H9 (cell line): ENCODE data around the gene MYO7A. TPM values are rescaled to one million over a fixed set of nuclear protein-coding genes. Genes with fewer than 3 reads are reported as not detected.

ENCODE experiments used
- DNase-seq: peaks from one replicate; pipeline ENCODE4 v3.0.0-alpha.2; 2017
- H2AFZ ChIP-seq: one replicate; pipeline ENCODE4 v1.6.1; 2013; ENCODE audit warnings: mild to moderate bottlenecking, low read length, control low read depth, moderate library complexity
- H2AK5ac ChIP-seq: 2 replicates; pipeline ENCODE4 v1.6.1; 2013; ENCODE audit warnings: low read length, control low read depth, mixed read lengths; ENCODE audit not compliant: insufficient read length
- H2BK120ac ChIP-seq: one replicate; pipeline ENCODE4 v1.6.1; 2013; ENCODE audit warnings: low read depth, mild to moderate bottlenecking, low read length, control low read depth, inconsistent platforms; ENCODE audit not compliant: poor library complexity, severe bottlenecking
- H2BK12ac ChIP-seq: 2 replicates; pipeline ENCODE4 v1.6.1; 2013; ENCODE audit warnings: low read length, control low read depth, mixed read lengths, low read depth; ENCODE audit not compliant: insufficient read length
- H2BK15ac ChIP-seq: 2 replicates; pipeline ENCODE4 v1.6.1; 2013; ENCODE audit warnings: low read depth, low read length, control low read depth
- H2BK20ac ChIP-seq: one replicate; pipeline ENCODE4 v1.6.1; 2013; ENCODE audit warnings: low read depth, mild to moderate bottlenecking, low read length, control low read depth, inconsistent platforms; ENCODE audit not compliant: poor library complexity, severe bottlenecking
- H2BK5ac ChIP-seq: 2 replicates; pipeline ENCODE4 v1.6.1; 2013; ENCODE audit warnings: low read length, control low read depth, mixed read lengths; ENCODE audit not compliant: insufficient read length
- H3K14ac ChIP-seq: 2 replicates; pipeline ENCODE4 v1.6.1; 2013; ENCODE audit warnings: low read length, control low read depth; ENCODE audit not compliant: insufficient read depth
- H3K18ac ChIP-seq: 2 replicates; pipeline ENCODE4 v1.6.1; 2013; ENCODE audit warnings: low read depth, mild to moderate bottlenecking, mixed read lengths, low read length, control low read depth; ENCODE audit not compliant: insufficient read length
- H3K23ac ChIP-seq: 2 replicates; pipeline ENCODE4 v1.6.1; 2013; ENCODE audit warnings: low read length, control low read depth, mixed read lengths, low read depth; ENCODE audit not compliant: insufficient read length
- H3K23me2 ChIP-seq: 2 replicates; pipeline ENCODE4 v1.6.1; 2013; ENCODE audit warnings: low read depth, mild to moderate bottlenecking, mixed read lengths, low read length, control low read depth; ENCODE audit not compliant: insufficient read length, poor library complexity, severe bottlenecking
- H3K27ac ChIP-seq: 2 replicates; pipeline ENCODE4 v1.5.1; 2013; ENCODE audit warnings: low read length, control low read depth, mixed read lengths, low read depth; ENCODE audit not compliant: insufficient read length
- H3K27me3 ChIP-seq: 2 replicates; pipeline ENCODE4 v1.6.1; 2013; ENCODE audit warnings: low read length, control low read depth, inconsistent platforms; ENCODE audit not compliant: insufficient read depth
- H3K4ac ChIP-seq: 2 replicates; pipeline ENCODE4 v1.6.1; 2013; ENCODE audit warnings: low read depth, mild to moderate bottlenecking, control low read depth, inconsistent platforms, low read length, moderate library complexity
- H3K4me1 ChIP-seq: 2 replicates; pipeline ENCODE4 v1.6.1; 2013; ENCODE audit warnings: low read length, control low read depth, inconsistent platforms; ENCODE audit not compliant: insufficient read depth
- H3K4me2 ChIP-seq: 2 replicates; pipeline ENCODE4 v1.6.1; 2013; ENCODE audit warnings: low read length, control low read depth, mixed read lengths; ENCODE audit not compliant: insufficient read length, insufficient read depth
- H3K56ac ChIP-seq: 2 replicates; pipeline ENCODE4 v1.6.1; 2013; ENCODE audit warnings: low read depth, mild to moderate bottlenecking, mixed read lengths, low read length, control low read depth; ENCODE audit not compliant: insufficient read length
- H3K79me1 ChIP-seq: 2 replicates; pipeline ENCODE4 v1.6.1; 2013; ENCODE audit warnings: low read depth, mild to moderate bottlenecking, moderate library complexity, low read length, control low read depth, inconsistent platforms; ENCODE audit not compliant: insufficient read depth, poor library complexity, severe bottlenecking
- H3K79me2 ChIP-seq: 2 replicates; pipeline ENCODE4 v1.6.1; 2013; ENCODE audit warnings: low read length, control low read depth, inconsistent platforms; ENCODE audit not compliant: insufficient read depth
- H3K9ac ChIP-seq: 2 replicates; pipeline ENCODE4 v1.6.1; 2013; ENCODE audit warnings: low read length, control low read depth, mixed read lengths; ENCODE audit not compliant: insufficient read length; ENCODE audit errors: extremely low read depth
- H3K9me3 ChIP-seq: one replicate; pipeline ENCODE4 v1.6.1; 2013; ENCODE audit warnings: low read depth, low read length, inconsistent platforms; ENCODE audit not compliant: control insufficient read depth
- H3T11ph ChIP-seq: one replicate; pipeline ENCODE4 v1.6.1; 2013; ENCODE audit warnings: mild to moderate bottlenecking, low read length, control low read depth, inconsistent platforms
- H4K20me1 ChIP-seq: one replicate; pipeline ENCODE4 v1.6.1; 2013; ENCODE audit not compliant: control insufficient read depth, insufficient read length, insufficient read depth
- H4K5ac ChIP-seq: 2 replicates; pipeline ENCODE4 v1.6.1; 2013; ENCODE audit warnings: low read depth, mild to moderate bottlenecking, mixed read lengths, low read length, control low read depth; ENCODE audit not compliant: insufficient read length
- H4K8ac ChIP-seq: replicated peaks from 2 replicates; pipeline ENCODE4 v1.6.1; 2013; ENCODE audit warnings: low read length, control low read depth, mixed read lengths, low read depth; ENCODE audit not compliant: insufficient read length
- H4K91ac ChIP-seq: 2 replicates; pipeline ENCODE4 v1.6.1; 2013; ENCODE audit warnings: low read depth, mild to moderate bottlenecking, moderate library complexity, mixed read lengths, low read length, control low read depth; ENCODE audit not compliant: insufficient read length
- H3K27ac Mint-ChIP-seq, 3 experiments: 2 replicates in 2 of 3; 3 replicates in 1 of 3; pipeline ENCODE4 v1.8.0; 2020 to 2021; ENCODE audit warnings: mixed read lengths in 3 of 3, mild to moderate bottlenecking in 1 of 3, moderate library complexity in 1 of 3
- H3K27me3 Mint-ChIP-seq: 2 replicates; pipeline ENCODE4 v1.8.0; 2021; ENCODE audit warnings: low read depth, mild to moderate bottlenecking, moderate library complexity, mixed read lengths
- H3K36me3 Mint-ChIP-seq, 3 experiments: 2 replicates in 2 of 3; 3 replicates in 1 of 3; pipeline ENCODE4 v1.8.0; 2020 to 2021; ENCODE audit warnings: low read depth in 3 of 3, mixed read lengths in 3 of 3; ENCODE audit not compliant: insufficient read depth in 1 of 3
- H3K4me1 Mint-ChIP-seq, 2 experiments: 2 replicates each; pipeline ENCODE4 v1.8.0; 2020; ENCODE audit warnings: mixed read lengths in 2 of 2
- H3K4me3 Mint-ChIP-seq, 2 experiments: 2 replicates in 1 of 2; 3 replicates in 1 of 2; pipeline ENCODE4 v1.8.0; 2020 to 2021; ENCODE audit warnings: mild to moderate bottlenecking in 2 of 2, mixed read lengths in 2 of 2, moderate library complexity in 1 of 2
- H3K9me3 Mint-ChIP-seq, 2 experiments: 2 replicates in 1 of 2; 3 replicates in 1 of 2; pipeline ENCODE4 v1.8.0; 2020; ENCODE audit warnings: mild to moderate bottlenecking in 2 of 2, mixed read lengths in 2 of 2, moderate library complexity in 1 of 2
- CTCF ChIP-seq: fragments of 200-600 bp; sonication (generic); conservative IDR thresholded peaks from 3 replicates; pipeline ENCODE4 v1.8.0; 2021; ENCODE audit warnings: antibody characterized with exemption, mild to moderate bottlenecking
- WGBS: extraction: QIAGEN DNeasy Blood & Tissue Kit; methylation state at CpG from one replicate; pipeline ENCODE4 v1.1.7; 2013; ENCODE audit warnings: missing lambda C conversion rate, low lambda C conversion rate, mixed read lengths; ENCODE audit not compliant: insufficient read length; ENCODE audit errors: extremely low coverage; 5-methylcytosine and 5-hydroxymethylcytosine counted together
- total RNA-seq: library from RNA; stranded (reverse); gene quantifications from 2 replicates; pipeline ENCODE4 v1.2.1, GENCODE V29; 2021

The MYO7A gene
- total RNA-seq, 1 experiment from 2014 or later = 1.6 TPM

GRCh38 chr11:77119531-77119936, 8.5 kb upstream of the MYO7A start:
- no peak overlapping the region for H2AK5ac ChIP-seq

More at GRCh38 chr11:77119531-77119936, 8.5 kb upstream of the MYO7A start:
- H3K18ac ChIP-seq = no peak overlapping the region
- Mint-ChIP-seq H3K27ac (no peak overlapping the region), H3K9me3 (no peaks in the 10 kb centered on the region), H3K4me3 (no peak overlapping the region), H3K4me1 (no peaks in the 10 kb centered on the region), H3K36me3 (peaks cover 3 to 10% (median 6%) of the 10 kb centered on the region in 3 experiments; a peak in 6 of 7 replicates), H3K27me3 (no peaks in the 10 kb centered on the region)
- no peak overlapping the region for H3K27ac ChIP-seq
- no peak overlapping the region for H4K8ac ChIP-seq
- H2BK20ac ChIP-seq = no peak overlapping the region
- H3K79me2 ChIP-seq = no peaks in the 10 kb centered on the region
- H3K9me3 ChIP-seq = no peaks in the 10 kb centered on the region
- no peak for DNase-seq
- no peaks in the 10 kb centered on the region for H3K23me2 ChIP-seq
- no peak for TF ChIP-seq CTCF
- H2BK5ac ChIP-seq = no peak overlapping the region
- H4K20me1 ChIP-seq = no peaks in the 10 kb centered on the region
- H3K23ac ChIP-seq = no peak overlapping the region
- H3K4ac ChIP-seq = no peak overlapping the region
- no peaks in the 10 kb centered on the region for H3K79me1 ChIP-seq
- H4K91ac ChIP-seq = no peak overlapping the region
- no peak overlapping the region for H2BK120ac ChIP-seq
- H2BK15ac ChIP-seq = no peak overlapping the region
- no peak overlapping the region for H3K9ac ChIP-seq
- H2AFZ ChIP-seq = no peak overlapping the region
- H4K5ac ChIP-seq = no peak overlapping the region
- H3K4me2 ChIP-seq = no peak overlapping the region
- H3K4me1 ChIP-seq = no peaks in the 10 kb centered on the region
- no peak overlapping the region for H3T11ph ChIP-seq
- no peak overlapping the region for H2BK12ac ChIP-seq
- no CpG with 5 or more reads among the region's 9 CpGs for WGBS
- no peaks in the 10 kb centered on the region for H3K27me3 ChIP-seq
- H3K14ac ChIP-seq = no peak overlapping the region
- H3K56ac ChIP-seq = no peak overlapping the region
